Lung (tissue), 12 donors: Measurements from ENCODE around the gene DAPK2. TPM values are rescaled to one million over a fixed set of nuclear protein-coding genes. Genes with fewer than 3 reads are reported as not detected.

Experiments used
- ATAC-seq: fragments of 200-7000 bp; cut with Tn5 transposase; one replicate; pipeline ENCODE4 v1.9.1; 2020; ENCODE audit warnings: moderate number of reproducible peaks; ENCODE audit not compliant: insufficient read depth, low FRiP score
- DNase-seq, 3 donors: peaks; one replicate each; pipeline ENCODE4 v3.0.0-alpha.2; 2013 to 2017
- H3K27ac ChIP-seq, 2 donors: one replicate each; pipeline ENCODE4 v1.5.1; 2013; ENCODE audit warnings: mild to moderate bottlenecking in 2 of 2, moderate library complexity in 2 of 2, control low read depth in 1 of 2, inconsistent platforms in 1 of 2, low read depth in 1 of 2, low read length in 1 of 2
- H3K27me3 ChIP-seq, 3 donors: one replicate each; pipeline ENCODE4 v1.5.1; 2013; ENCODE audit warnings: low read length in 2 of 3; ENCODE audit not compliant: control insufficient read depth in 3 of 3, insufficient read depth in 3 of 3
- H3K36me3 ChIP-seq, 4 donors: one replicate each; pipeline ENCODE4 v1.5.1; 2013; ENCODE audit warnings: low read length in 4 of 4, mild to moderate bottlenecking in 1 of 4, moderate library complexity in 1 of 4; ENCODE audit not compliant: control insufficient read depth in 4 of 4, insufficient read depth in 4 of 4
- H3K4me1 ChIP-seq, 5 donors: one replicate each; pipeline ENCODE4 v1.5.1; 2013; ENCODE audit warnings: low read length in 5 of 5, mild to moderate bottlenecking in 2 of 5, moderate library complexity in 1 of 5; ENCODE audit not compliant: control insufficient read depth in 5 of 5, insufficient read depth in 5 of 5
- H3K4me3 ChIP-seq: one replicate; pipeline ENCODE4 v1.5.1; 2013; ENCODE audit warnings: mild to moderate bottlenecking, control low read depth, moderate library complexity
- H3K9ac ChIP-seq, 2 donors: one replicate each; pipeline ENCODE4 v1.5.1; 2013; ENCODE audit warnings: low read length in 2 of 2, control low read depth in 1 of 2; ENCODE audit not compliant: insufficient read depth in 1 of 2
- H3K9me3 ChIP-seq, 4 donors: one replicate each; pipeline ENCODE4 v1.5.1; 2013; ENCODE audit warnings: low read length in 3 of 4, mild to moderate bottlenecking in 1 of 4, moderate library complexity in 1 of 4; ENCODE audit not compliant: control insufficient read depth in 4 of 4, insufficient read depth in 3 of 4
- WGBS, 2 donors: extraction: QIAGEN DNeasy Blood & Tissue Kit; methylation state at CpG; one replicate each; pipeline ENCODE4 v1.1.7; 2013; 5-methylcytosine and 5-hydroxymethylcytosine counted together
- polyA plus RNA-seq, 2 donors: library from polyadenylated mRNA; stranded (reverse); fragments of 200-250 nt; gene quantifications; one replicate each; pipeline ENCODE4 v1.2.1, GENCODE V29; 2013
- total RNA-seq, 2 donors: library from RNA; depleted of rRNA in 1 of 2; stranded (reverse); fragments of >200 nt in 1 of 2; gene quantifications; one replicate each; pipeline ENCODE4 v1.2.1, GENCODE V29; 2014 to 2021
- TF ChIP-seq, protein P1 (sequence below): IDR thresholded peaks from 2 replicates; pipeline ENCODE4 v1.5.1; 2012; ENCODE audit warnings: mild to moderate bottlenecking; ENCODE audit errors: control extremely low read depth, extremely low read depth
- donor health status: control.
- donor health status: control.
- donor health status: Bipolar disorder and iron deficiency.
- donor health status: healthy.
- donor health status: DM: yes; HTN: yes; CAD: no.

The DAPK2 gene
- total and polyA plus RNA-seq, 4 donors = 20.5 to 59.0 (median 49.1) TPM

DNA sequence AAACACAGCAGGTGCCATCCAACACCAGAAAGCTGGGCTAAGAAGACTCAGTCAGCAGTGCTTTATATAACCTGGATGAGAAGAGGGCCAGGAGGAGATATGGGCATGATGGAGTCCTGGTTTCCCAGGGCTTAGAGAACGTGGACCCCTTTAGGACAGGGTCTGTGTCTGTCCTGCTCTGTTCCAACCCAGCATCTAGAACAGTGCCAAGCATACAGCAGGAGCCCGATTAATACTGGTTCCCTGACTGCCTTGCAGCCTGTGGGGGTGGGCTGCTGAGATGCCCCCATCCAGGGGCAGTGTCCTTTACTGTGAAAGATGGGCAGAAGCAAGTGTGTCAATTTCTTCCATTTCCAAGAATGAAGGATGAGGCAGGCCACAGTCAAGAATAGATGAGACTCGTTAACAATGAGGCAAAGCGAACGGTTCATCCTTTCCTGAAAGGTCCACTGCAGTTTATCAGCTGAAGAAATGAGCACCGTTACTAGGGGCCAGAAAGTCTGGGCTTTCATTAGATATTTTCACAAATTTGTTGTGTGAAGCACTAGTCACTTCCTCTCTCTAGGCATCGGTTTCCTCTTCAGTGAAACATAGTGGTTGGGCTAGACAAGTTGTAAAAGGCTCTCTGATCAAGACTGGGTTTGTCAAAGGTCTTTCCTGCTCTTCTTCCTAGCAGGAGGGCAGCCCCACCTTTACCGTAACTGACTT lies 140.6 kb downstream of the DAPK2 start:
- Histone ChIP-seq H3K9ac (no peak overlapping the region), H3K27me3 (no peaks in the 10 kb centered on the region), H3K36me3 (peaks cover 0 to 3% (median 0%) of the 10 kb centered on the region in 4 donors), H3K9me3 (no peaks in the 10 kb centered on the region), H3K4me3 (no peak overlapping the region), H3K4me1 (peaks cover 0 to 22% (median 5%) of the 10 kb centered on the region in 5 donors), H3K27ac (peak overlapping the region in 1 of 2 donors; percentile 37)
- no peak for ATAC-seq
- TF ChIP-seq, protein P1, sequence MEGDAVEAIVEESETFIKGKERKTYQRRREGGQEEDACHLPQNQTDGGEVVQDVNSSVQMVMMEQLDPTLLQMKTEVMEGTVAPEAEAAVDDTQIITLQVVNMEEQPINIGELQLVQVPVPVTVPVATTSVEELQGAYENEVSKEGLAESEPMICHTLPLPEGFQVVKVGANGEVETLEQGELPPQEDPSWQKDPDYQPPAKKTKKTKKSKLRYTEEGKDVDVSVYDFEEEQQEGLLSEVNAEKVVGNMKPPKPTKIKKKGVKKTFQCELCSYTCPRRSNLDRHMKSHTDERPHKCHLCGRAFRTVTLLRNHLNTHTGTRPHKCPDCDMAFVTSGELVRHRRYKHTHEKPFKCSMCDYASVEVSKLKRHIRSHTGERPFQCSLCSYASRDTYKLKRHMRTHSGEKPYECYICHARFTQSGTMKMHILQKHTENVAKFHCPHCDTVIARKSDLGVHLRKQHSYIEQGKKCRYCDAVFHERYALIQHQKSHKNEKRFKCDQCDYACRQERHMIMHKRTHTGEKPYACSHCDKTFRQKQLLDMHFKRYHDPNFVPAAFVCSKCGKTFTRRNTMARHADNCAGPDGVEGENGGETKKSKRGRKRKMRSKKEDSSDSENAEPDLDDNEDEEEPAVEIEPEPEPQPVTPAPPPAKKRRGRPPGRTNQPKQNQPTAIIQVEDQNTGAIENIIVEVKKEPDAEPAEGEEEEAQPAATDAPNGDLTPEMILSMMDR = no peak
- 48 to 63% methylated on average over 8 of the region's 8 CpGs for WGBS, 2 donors
- DNase-seq = no peak

DNA sequence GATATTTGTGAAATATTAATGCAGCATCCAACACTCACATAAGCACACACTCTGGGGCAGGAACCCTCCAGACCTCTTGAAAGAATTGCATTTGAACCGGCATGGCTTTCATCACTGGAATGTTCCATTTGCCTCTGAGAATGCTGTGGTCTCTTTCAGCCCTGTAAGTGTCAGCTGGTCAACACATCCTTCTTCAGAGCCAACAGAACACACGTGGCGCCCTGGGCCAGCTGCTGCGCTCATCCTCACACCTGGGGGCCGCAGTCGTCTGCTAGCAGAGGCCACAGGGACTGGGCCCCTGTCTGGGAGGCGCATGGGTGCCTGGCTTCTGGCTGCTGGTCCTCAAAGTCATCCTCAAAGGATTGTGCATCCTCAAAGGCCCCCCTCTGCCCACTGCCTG lies 141.2 kb downstream of the DAPK2 start:
- ATAC-seq (no peak), DNase-seq (no peak)
- Histone ChIP-seq H3K27ac (no peak overlapping the region), H3K4me3 (no peak overlapping the region), H3K36me3 (peaks cover 0 to 3% (median 0%) of the 10 kb centered on the region in 4 donors), H3K4me1 (peaks cover 0 to 17% (median 5%) of the 10 kb centered on the region in 5 donors), H3K9ac (no peak overlapping the region), H3K27me3 (no peaks in the 10 kb centered on the region), H3K9me3 (no peaks in the 10 kb centered on the region)
- TF ChIP-seq, protein P1 = no peak
- 85 to 91% methylated on average over 7 of the region's 7 CpGs for WGBS, 2 donors

DNA sequence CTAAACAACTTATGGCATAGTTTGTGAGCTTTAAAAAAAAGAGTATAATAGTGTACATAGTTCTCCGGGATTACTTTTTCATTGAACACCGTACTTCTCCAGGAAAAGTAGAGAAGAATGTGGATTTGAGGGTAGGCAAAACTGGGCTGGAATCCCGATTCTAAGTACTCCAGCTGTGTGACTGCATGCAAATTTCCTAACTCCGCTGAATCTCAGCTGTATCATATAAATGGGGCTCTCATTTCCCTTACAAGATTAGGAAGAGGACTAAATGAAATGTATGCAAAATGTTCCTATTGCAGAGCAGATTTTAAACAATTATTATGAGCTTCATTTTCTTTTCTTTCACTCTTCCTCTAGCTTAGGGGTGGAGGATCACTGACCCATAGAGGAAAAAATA lies 142.2 kb downstream of the DAPK2 start:
- ATAC-seq = no peak
- peak in 1 of 3 donors; percentile 12 for DNase-seq
- H3K9me3 ChIP-seq = no peaks in the 10 kb centered on the region
- TF ChIP-seq, protein P1 = no peak
- no peak overlapping the region for H3K27ac ChIP-seq
- peaks cover 0 to 3% (median 0%) of the 10 kb centered on the region in 4 donors for H3K36me3 ChIP-seq
- no peak overlapping the region for H3K9ac ChIP-seq
- H3K4me1 ChIP-seq = peaks cover 0 to 6% (median 0%) of the 10 kb centered on the region in 5 donors
- no peak overlapping the region for H3K4me3 ChIP-seq
- WGBS, 2 donors = 76 to 90% methylated on average over 4 of the region's 4 CpGs
- no peaks in the 10 kb centered on the region for H3K27me3 ChIP-seq
